Heart left ventricle (tissue), 16 donors: Measurements from ENCODE around the gene COL16A1. TPM values are rescaled to one million over a fixed set of nuclear protein-coding genes. Genes with fewer than 3 reads are reported as not detected.

ENCODE experiments used
- ATAC-seq, 4 donors: fragments of 200-7000 bp; cut with Tn5 transposase; one replicate each; pipeline ENCODE4 v1.9.1; 2020 to 2022; ENCODE audit warnings: moderate library complexity in 4 of 4, mild to moderate bottlenecking in 3 of 4, moderate number of reproducible peaks in 1 of 4
- DNase-seq, 5 donors: peaks; one replicate each; pipeline ENCODE4 v3.0.0-alpha.2; 2020
- H3K27ac ChIP-seq, 12 donors: fragments of 200-600 bp; sonication (generic) in 4 of 12; one replicate each; pipeline versions ENCODE4 v1.5.0 to v1.8.0; 2016 to 2022; ENCODE audit warnings: mild to moderate bottlenecking in 2 of 12
- H3K27me3 ChIP-seq, 9 donors: fragments of 200-600 bp; sonication (generic) in 2 of 9; one replicate each; pipeline versions ENCODE4 v1.5.1 to v1.8.0; 2016 to 2022; ENCODE audit warnings: mild to moderate bottlenecking in 3 of 9
- H3K36me3 ChIP-seq, 9 donors: fragments of 200-600 bp; sonication (generic) in 2 of 9; one replicate each; pipeline versions ENCODE4 v1.5.0 to v1.8.0; 2018 to 2022; ENCODE audit warnings: mild to moderate bottlenecking in 2 of 9
- H3K4me1 ChIP-seq, 12 donors: fragments of 200-600 bp; sonication (generic) in 4 of 12; one replicate each; pipeline versions ENCODE4 v1.5.0 to v1.8.0; 2016 to 2022; ENCODE audit warnings: mild to moderate bottlenecking in 3 of 12
- H3K4me3 ChIP-seq, 12 donors: fragments of 200-600 bp; sonication (generic) in 4 of 12; one replicate each; pipeline versions ENCODE4 v1.5.0 to v1.8.0; 2017 to 2022; ENCODE audit warnings: mild to moderate bottlenecking in 9 of 12, moderate library complexity in 4 of 12
- H3K9me3 ChIP-seq, 12 donors: fragments of 200-600 bp; sonication (generic) in 4 of 12; one replicate each; pipeline versions ENCODE4 v1.5.0 to v1.8.0; 2016 to 2022; ENCODE audit warnings: mild to moderate bottlenecking in 1 of 12
- CTCF ChIP-seq, 12 donors: fragments of 200-600 bp; sonication (generic) in 4 of 12; IDR thresholded peaks; one replicate each; pipeline versions ENCODE4 v1.5.0 to v1.8.0; 2018 to 2022; ENCODE audit warnings: antibody characterized with exemption in 12 of 12, mild to moderate bottlenecking in 5 of 12
- POLR2A ChIP-seq, 2 donors: fragments of 450-650 bp; IDR thresholded peaks; one replicate each; pipeline ENCODE4 v1.6.1; 2017; ENCODE audit warnings: antibody characterized with exemption in 2 of 2, mild to moderate bottlenecking in 2 of 2, moderate library complexity in 2 of 2
- WGBS, 4 donors: extraction: QIAGEN DNeasy Blood & Tissue Kit in 2 of 4; methylation state at CpG; one replicate each; pipeline versions ENCODE4 v1.1.5 to v1.1.7; 2013 to 2018; 5-methylcytosine and 5-hydroxymethylcytosine counted together
- intact Hi-C, 10 donors: fragments of 100-400 bp; cut with DNase I; formaldehyde crosslinking; loops; one replicate each; pipeline versions ENCODE4 v1.11.1 to v1.14.2; 2022
- polyA plus RNA-seq, 2 donors: library from polyadenylated mRNA; stranded (reverse); fragments of 200-250 nt; gene quantifications; one replicate each; pipeline ENCODE4 v1.2.3, GENCODE V29; 2013
- total RNA-seq, 9 donors: library from RNA; depleted of rRNA in 2 of 9; stranded (reverse); fragments of >200 nt in 2 of 9; fragmentation: NEBNext Ultra II Directional in 3 of 9; extraction: Animal tissue kit (Norgen Biotek cat#: 25700) in 3 of 9; gene quantifications; one replicate each; pipeline versions ENCODE4 v1.1.0 to v1.2.4, GENCODE V29; 2016 to 2023
- donor health status: ischemic (EF 13 %, LVEDD 7.1; RV severe dilation, severe dysfunction).
- donor health status: healthy with polysubstance abuse.
- donor health status: DM: no; HTN: yes; CAD: no.
- donor health status: DM: no; HTN: no; CAD: no.
- donor health status: ischemic (EF 25% LVEDD 6.9; RV normal size, moderate dysfunction).
- donor health status: ischemic (EF 25% LVEDD 5.7; RV mildly dilated, moderate dysfunction).
- donor health status: healthy.
- donor health status: DM: yes; HTN: yes; CAD: no.
- donor health status: ischemic (EF 35%, LVEDD 5.7; RV mildly dilated, moderate dysfunction).
- donor health status: nonischemic (EF 11% LVEDD 7.7; RV severe dilation, severe dysfunction).
- donor health status: DM: yes; HTN: yes; CAD: no.
- donor health status: PGD.
- donor health status: ischemic (EF 29% LVEDD 5.4; RV normal size, mild dysfunction).
- donor health status: nonischemic (EF 23%, LVEDD 6.1; RV moderate dilation, normal function).

COL16A1 gene
- total and polyA plus RNA-seq, 11 donors = 7.5 to 24.1 (median 13.1) TPM

GRCh38 chr1:31689379-31689778, 14.4 kb downstream of the COL16A1 start:
- H3K4me1 ChIP-seq = no peaks in the 10 kb centered on the region
- no peak for ATAC-seq
- no peaks in the 10 kb centered on the region for H3K27me3 ChIP-seq
- 81 to 93% (median 87%) methylated on average over 2 of the region's 2 CpGs for WGBS, 4 donors
- no peak for DNase-seq
- peaks cover 0 to 45% (median 0%) of the 10 kb centered on the region in 9 donors for H3K36me3 ChIP-seq
- H3K27ac ChIP-seq = no peak overlapping the region
- intact Hi-C loops = no loop called here
- H3K9me3 ChIP-seq = no peaks in the 10 kb centered on the region
- no peak overlapping the region for H3K4me3 ChIP-seq
- TF ChIP-seq CTCF (IDR thresholded peaks at IDR 0.05) (no peak), POLR2A (IDR thresholded peaks at IDR 0.05) (no peak)

- intact Hi-C loops = no loop called here
- ATAC-seq (no peak), DNase-seq (no peak)
- WGBS, 4 donors = 81 to 91% (median 84%) methylated on average over 8 of the region's 8 CpGs
- Histone ChIP-seq H3K27ac (peak overlapping the region in 1 of 12 donors; percentile 49), H3K4me3 (no peak overlapping the region), H3K4me1 (no peaks in the 10 kb centered on the region), H3K36me3 (peaks cover 0 to 51% (median 0%) of the 10 kb centered on the region in 9 donors), H3K27me3 (no peaks in the 10 kb centered on the region), H3K9me3 (no peaks in the 10 kb centered on the region)
- TF ChIP-seq CTCF (IDR thresholded peaks at IDR 0.05) (no peak), POLR2A (IDR thresholded peaks at IDR 0.05) (no peak)
These were observed 15.4 kb downstream of the COL16A1 start for GRCh38 chr1:31688233-31688918.

GRCh38 chr1:31687601-31688000, 16.2 kb downstream of the COL16A1 start:
- no peak for ATAC-seq
- intact Hi-C loops = no loop called here
- no peak overlapping the region for H3K27ac ChIP-seq
- no peaks in the 10 kb centered on the region for H3K4me1 ChIP-seq
- no peaks in the 10 kb centered on the region for H3K9me3 ChIP-seq
- WGBS, 4 donors = 84 to 92% (median 90%) methylated on average over 8 of the region's 8 CpGs
- TF ChIP-seq POLR2A (IDR thresholded peaks at IDR 0.05) (no peak), CTCF (IDR thresholded peaks at IDR 0.05) (no peak)
- peaks cover 0 to 51% (median 0%) of the 10 kb centered on the region in 9 donors for H3K36me3 ChIP-seq
- no peaks in the 10 kb centered on the region for H3K27me3 ChIP-seq
- no peak for DNase-seq
- H3K4me3 ChIP-seq = no peak overlapping the region

- WGBS, 4 donors = 83 to 88% (median 86%) methylated on average over 8 of the region's 8 CpGs
- intact Hi-C loops = no loop called here
- ATAC-seq (no peak), DNase-seq (no peak)
- no peaks in the 10 kb centered on the region for H3K9me3 ChIP-seq
- H3K27me3 ChIP-seq = no peaks in the 10 kb centered on the region
- H3K4me1 ChIP-seq = no peaks in the 10 kb centered on the region
- peaks cover 0 to 56% (median 3%) of the 10 kb centered on the region in 9 donors for H3K36me3 ChIP-seq
- TF ChIP-seq POLR2A (IDR thresholded peaks at IDR 0.05) (no peak), CTCF (IDR thresholded peaks at IDR 0.05) (no peak)
- H3K4me3 ChIP-seq = no peak overlapping the region
- no peak overlapping the region for H3K27ac ChIP-seq
These were observed 18.0 kb downstream of the COL16A1 start for GRCh38 chr1:31685795-31686194.
